Measurements from ENCODE around the gene RIOK2. TPM values are rescaled to one million over a fixed set of nuclear protein-coding genes. Genes with fewer than 3 reads are reported as not detected.

Gene RIOK2
- total and polyA plus RNA-seq, 2 of the 8 experiments (the other 6 are each of a cell fraction or from before 2014, with no cell fraction given) = 5.4 to 35.0 TPM

DNA sequence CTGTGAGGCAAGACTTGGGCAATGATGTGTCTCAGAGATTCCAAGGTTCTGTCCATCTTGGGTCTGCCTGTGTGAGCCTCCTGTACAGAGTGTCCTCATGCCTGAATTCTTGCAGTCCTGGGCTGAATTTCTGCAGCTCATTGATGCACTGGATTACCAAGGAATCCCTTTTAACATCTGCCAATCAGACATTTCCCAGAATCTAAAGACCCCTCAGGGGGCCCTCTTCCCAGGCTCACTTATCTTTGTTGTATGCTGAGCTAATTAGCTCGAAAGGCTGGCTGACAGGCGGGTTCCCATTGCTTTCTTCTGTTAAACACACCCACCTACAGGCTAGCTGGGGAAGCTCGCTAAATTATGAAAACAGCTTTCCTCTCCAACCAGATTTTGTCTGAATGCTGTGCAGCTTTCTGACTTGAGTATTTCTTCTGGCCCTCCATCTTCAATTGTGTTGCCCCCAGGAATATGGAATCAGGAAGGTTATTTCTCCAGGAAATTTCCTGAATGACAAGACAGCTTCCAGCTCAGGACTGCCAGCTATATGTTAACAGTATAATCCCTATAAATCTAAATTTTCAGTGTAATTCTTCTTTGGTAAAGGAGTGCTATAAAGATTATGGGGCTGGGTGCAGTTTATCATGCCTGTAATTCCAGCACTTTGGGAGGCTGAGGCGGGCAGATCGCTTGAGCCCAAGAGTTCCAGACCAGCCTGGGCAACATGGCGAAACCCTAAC is 40.4 kb downstream of the RIOK2 start, which contains the start of gene LIX1 (continued):
- TF ChIP-seq SIRT6 (IDR thresholded peaks at IDR 0.05; ENCODE audit: low read length) (no peak), RAD21 (IDR thresholded peaks at IDR 0.05 in 1 of 2, conservative IDR thresholded peaks at IDR 0.05 in 1 of 2; ENCODE audit: low read depth in 2 of 2, low read length in 2 of 2) (peak; percentile 91 to 93), YY1 (IDR thresholded peaks at IDR 0.05; ENCODE audit: low read depth, low read length) (peak; percentile 38; the same call in 1 of the 2 replicates)
